Mesodermal cell (in vitro differentiated cells): ENCODE results near the gene GABRG1.

Experiments
- H3K27ac ChIP-seq: 2 replicates; pipeline ENCODE4 v1.7.0; 2013; ENCODE audit warnings: mild to moderate bottlenecking, low read depth, low read length, moderate library complexity; ENCODE audit not compliant: severe bottlenecking
- H3K36me3 ChIP-seq: 2 replicates; pipeline ENCODE4 v1.7.1; 2013; ENCODE audit warnings: mild to moderate bottlenecking, low read length, moderate library complexity; ENCODE audit not compliant: control insufficient read depth, insufficient read depth
- H3K4me1 ChIP-seq: one replicate; pipeline ENCODE4 v1.7.1; 2013; ENCODE audit warnings: mild to moderate bottlenecking, low read length; ENCODE audit not compliant: insufficient read depth, control insufficient read depth, poor library complexity, severe bottlenecking
- H3K4me3 ChIP-seq: 2 replicates; pipeline ENCODE4 v1.7.0; 2013; ENCODE audit warnings: low read length, control low read depth, mild to moderate bottlenecking; ENCODE audit not compliant: insufficient read depth, poor library complexity, severe bottlenecking; ENCODE audit errors: extremely low read depth
- H3K9me3 ChIP-seq: 2 replicates; pipeline ENCODE4 v1.7.1; 2013; ENCODE audit warnings: mild to moderate bottlenecking, low read length, moderate library complexity; ENCODE audit not compliant: control insufficient read depth
- WGBS, 2 experiments: methylation state at CpG; one replicate each; pipeline ENCODE4 v1.1.5; 2013; ENCODE audit warnings: missing lambda C conversion rate in 2 of 2; ENCODE audit not compliant: insufficient coverage in 2 of 2; 5-methylcytosine and 5-hydroxymethylcytosine counted together

Gene GABRG1

GRCh38 chr4:45989775-45990174, 134.1 kb downstream of the GABRG1 start:
- H3K27ac ChIP-seq: no peak overlapping the region
- no CpG with 5 or more reads among the region's 1 CpG for WGBS, 2 experiments

GRCh38 chr4:45987858-45988257, 136.0 kb downstream of the GABRG1 start:
- Histone ChIP-seq H3K4me3 (no peak overlapping the region), H3K36me3 (no peaks in the 10 kb centered on the region), H3K4me1 (no peaks in the 10 kb centered on the region), H3K9me3 (no peaks in the 10 kb centered on the region), H3K27ac (no peak overlapping the region)
- WGBS, 2 experiments: 100% methylated on average over 1 of the region's 1 CpG; no CpG with 5 or more reads in 1 of the 2 experiments

More at GRCh38 chr4:45989775-45990174, 134.1 kb downstream of the GABRG1 start:
- no peaks in the 10 kb centered on the region for H3K9me3 ChIP-seq
- no peak overlapping the region for H3K4me3 ChIP-seq
- no peaks in the 10 kb centered on the region for H3K36me3 ChIP-seq
- H3K4me1 ChIP-seq: no peaks in the 10 kb centered on the region
